Gastroesophageal sphincter (tissue), 3 donors: ENCODE results near the gene XPO1.

Source experiments
- CTCF ChIP-seq, 4 experiments: fragments of 200-600 bp in 2 of 4; fragments of 450-650 bp in 2 of 4; sonication (generic) in 1 of 4; IDR thresholded peaks; one replicate each; pipeline ENCODE4 v1.5.1; 2017 to 2019; ENCODE audit warnings: antibody characterized with exemption in 4 of 4, mild to moderate bottlenecking in 2 of 4, moderate library complexity in 2 of 4
- EP300 ChIP-seq: sonication (generic); formaldehyde crosslinking; IDR thresholded peaks from one replicate; pipeline ENCODE4 v1.6.1; 2017; ENCODE audit warnings: antibody characterized with exemption, mild to moderate bottlenecking
- POLR2A ChIP-seq, 2 donors: fragments of 450-650 bp; IDR thresholded peaks; one replicate each; pipeline ENCODE4 v1.6.1; 2017; ENCODE audit warnings: antibody characterized with exemption in 2 of 2, mild to moderate bottlenecking in 2 of 2, moderate library complexity in 1 of 2

GRCh38 chr2:61465045-61465444 lies 73.1 kb downstream of the XPO1 start:
- TF ChIP-seq EP300 (no peak), CTCF (IDR thresholded peaks at IDR 0.05) (no peak), POLR2A (IDR thresholded peaks at IDR 0.05) (no peak)
